ENCODE data around the gene DCAF15. TPM values are rescaled to one million over a fixed set of nuclear protein-coding genes. Genes with fewer than 3 reads are reported as not detected.

DCAF15 gene
- total and polyA plus RNA-seq, 4 donors: 8.8 to 41.4 (median 23.5) TPM

- intact Hi-C loops (cut with DNase I): no loop called here
- Histone ChIP-seq H3K36me3 (ENCODE audit: control insufficient read depth in 1 of 2, insufficient read depth in 2 of 2, low read length in 1 of 2) (no peaks in the 10 kb centered on the region), H3K9me3 (ENCODE audit: control insufficient read depth, low read length) (no peaks in the 10 kb centered on the region), H3K4me1 (ENCODE audit: control insufficient read depth in 1 of 2, insufficient read depth in 2 of 2, low read length in 2 of 2) (no peaks in the 10 kb centered on the region), H3K27ac (ENCODE audit: low read depth in 1 of 2, low read length in 2 of 2) (no peak overlapping the region), H3K27me3 (ENCODE audit: control insufficient read depth in 1 of 2, insufficient read depth in 2 of 2, low read length in 1 of 2) (no peaks in the 10 kb centered on the region), H3K4me3 (ENCODE audit: low read length in 2 of 2) (no peak overlapping the region)
- no peak for ATAC-seq (ENCODE audit: low FRiP score)
- 84 to 86% methylated on average over 22 of the region's 22 CpGs for WGBS, 2 donors
- DNase-seq: no peak
Observed at GRCh38 chr19:13935765-13936510, 16.4 kb upstream of the DCAF15 start.

- 5% methylated on average over 28 to 29 of the region's 29 CpGs for WGBS, 2 donors
- Histone ChIP-seq H3K27me3 (ENCODE audit: control insufficient read depth in 1 of 2, insufficient read depth in 2 of 2, low read length in 1 of 2) (no peaks in the 10 kb centered on the region), H3K27ac (ENCODE audit: low read depth in 1 of 2, low read length in 2 of 2) (no peak overlapping the region), H3K36me3 (ENCODE audit: control insufficient read depth in 1 of 2, insufficient read depth in 2 of 2, low read length in 1 of 2) (no peaks in the 10 kb centered on the region), H3K4me1 (ENCODE audit: control insufficient read depth in 1 of 2, insufficient read depth in 2 of 2, low read length in 2 of 2) (no peaks in the 10 kb centered on the region), H3K4me3 (ENCODE audit: low read length in 2 of 2) (peak overlapping the region in 1 of 2 donors; percentile 14), H3K9me3 (ENCODE audit: control insufficient read depth, low read length) (no peaks in the 10 kb centered on the region)
- intact Hi-C loops (cut with DNase I): no loop called here
- peak; percentile 60 for ATAC-seq (ENCODE audit: low FRiP score)
- DNase-seq: no peak
Observed at GRCh38 chr19:13937479-13938300, 14.6 kb upstream of the DCAF15 start.

- peak in 1 of 2 donors; percentile 72 for DNase-seq
- no peaks in the 10 kb centered on the region for H3K36me3 ChIP-seq (ENCODE audit: control insufficient read depth in 1 of 2, insufficient read depth in 2 of 2, low read length in 1 of 2)
- H3K4me1 ChIP-seq (ENCODE audit: control insufficient read depth in 1 of 2, insufficient read depth in 2 of 2, low read length in 2 of 2): no peaks in the 10 kb centered on the region
- intact Hi-C loops (cut with DNase I): no loop called here
- WGBS, 2 donors: 2 to 4% methylated on average over 19 to 21 of the region's 21 CpGs
- ATAC-seq (ENCODE audit: low FRiP score): peak; percentile 69
- H3K9me3 ChIP-seq (ENCODE audit: control insufficient read depth, low read length): no peaks in the 10 kb centered on the region
- H3K27me3 ChIP-seq (ENCODE audit: control insufficient read depth in 1 of 2, insufficient read depth in 2 of 2, low read length in 1 of 2): no peaks in the 10 kb centered on the region
- H3K4me3 ChIP-seq (ENCODE audit: low read length in 2 of 2): peak within 1 kb of the TSS in 1 of 2 donors; percentile 14
- no peak within 1 kb of the TSS for H3K27ac ChIP-seq (ENCODE audit: low read depth in 1 of 2, low read length in 2 of 2)
Observed at GRCh38 chr19:13938301-13939064, 13.8 kb upstream of the DCAF15 start, which contains the start of gene PODNL1. TSS of gene PODNL1 (minus strand) at chr19:13938417. CDS start at chr19:13938181, 236 bp downstream.

GRCh38 chr19:13942023-13942684, 10.2 kb upstream of the DCAF15 start:
- WGBS, 2 donors: 94 to 100% methylated on average over 1 of the region's 1 CpG
- H3K9me3 ChIP-seq (ENCODE audit: control insufficient read depth, low read length): no peaks in the 10 kb centered on the region
- no peaks in the 10 kb centered on the region for H3K36me3 ChIP-seq (ENCODE audit: control insufficient read depth in 1 of 2, insufficient read depth in 2 of 2, low read length in 1 of 2)
- no peak overlapping the region for H3K4me3 ChIP-seq (ENCODE audit: low read length in 2 of 2)
- no peaks in the 10 kb centered on the region for H3K4me1 ChIP-seq (ENCODE audit: control insufficient read depth in 1 of 2, insufficient read depth in 2 of 2, low read length in 2 of 2)
- intact Hi-C loops (cut with DNase I): no loop called here
- no peak overlapping the region for H3K27ac ChIP-seq (ENCODE audit: low read depth in 1 of 2, low read length in 2 of 2)
- no peak for ATAC-seq (ENCODE audit: low FRiP score)
- H3K27me3 ChIP-seq (ENCODE audit: control insufficient read depth in 1 of 2, insufficient read depth in 2 of 2, low read length in 1 of 2): no peaks in the 10 kb centered on the region
- no peak for DNase-seq

GRCh38 chr19:13946414-13946813, 5.9 kb upstream of the DCAF15 start:
- no peaks in the 10 kb centered on the region for H3K36me3 ChIP-seq (ENCODE audit: control insufficient read depth in 1 of 2, insufficient read depth in 2 of 2, low read length in 1 of 2)
- ATAC-seq (ENCODE audit: low FRiP score): no peak
- no peaks in the 10 kb centered on the region for H3K4me1 ChIP-seq (ENCODE audit: control insufficient read depth in 1 of 2, insufficient read depth in 2 of 2, low read length in 2 of 2)
- no peak overlapping the region for H3K4me3 ChIP-seq (ENCODE audit: low read length in 2 of 2)
- intact Hi-C loops (cut with DNase I): no loop called here
- 94% methylated on average over 4 of the region's 4 CpGs for WGBS, 2 donors
- H3K27me3 ChIP-seq (ENCODE audit: control insufficient read depth in 1 of 2, insufficient read depth in 2 of 2, low read length in 1 of 2): no peaks in the 10 kb centered on the region
- H3K27ac ChIP-seq (ENCODE audit: low read depth in 1 of 2, low read length in 2 of 2): no peak overlapping the region
- DNase-seq: no peak
- no peaks in the 10 kb centered on the region for H3K9me3 ChIP-seq (ENCODE audit: control insufficient read depth, low read length)

- Histone ChIP-seq H3K4me1 (ENCODE audit: control insufficient read depth in 1 of 2, insufficient read depth in 2 of 2, low read length in 2 of 2) (no peaks in the 10 kb centered on the region), H3K9me3 (ENCODE audit: control insufficient read depth, low read length) (no peaks in the 10 kb centered on the region), H3K4me3 (ENCODE audit: low read length in 2 of 2) (no peak overlapping the region), H3K27me3 (ENCODE audit: control insufficient read depth in 1 of 2, insufficient read depth in 2 of 2, low read length in 1 of 2) (no peaks in the 10 kb centered on the region), H3K36me3 (ENCODE audit: control insufficient read depth in 1 of 2, insufficient read depth in 2 of 2, low read length in 1 of 2) (no peaks in the 10 kb centered on the region), H3K27ac (ENCODE audit: low read depth in 1 of 2, low read length in 2 of 2) (no peak overlapping the region)
- intact Hi-C loops (cut with DNase I): loop anchor here (1.0 to 10.0 kb wide), 3 partner anchors 51 to 71 kb away; partner anchors contain the start of gene RFX1 (in 1 of the 2)
- ATAC-seq (ENCODE audit: low FRiP score) (no peak), DNase-seq (no peak)
- WGBS, 2 donors: 86 to 98% methylated on average over 2 of the region's 2 CpGs
Observed at GRCh38 chr19:13951043-13951442, 1.3 kb upstream of the DCAF15 start.

- WGBS, 2 donors: 10% methylated on average over 20 of the region's 20 CpGs
- no peaks in the 10 kb centered on the region for H3K9me3 ChIP-seq (ENCODE audit: control insufficient read depth, low read length)
- DNase-seq (no peak), ATAC-seq (ENCODE audit: low FRiP score) (no peak)
- H3K27me3 ChIP-seq (ENCODE audit: control insufficient read depth in 1 of 2, insufficient read depth in 2 of 2, low read length in 1 of 2): no peaks in the 10 kb centered on the region
- H3K4me3 ChIP-seq (ENCODE audit: low read length in 2 of 2): peak overlapping the region in 1 of 2 donors; percentile 23
- H3K4me1 ChIP-seq (ENCODE audit: control insufficient read depth in 1 of 2, insufficient read depth in 2 of 2, low read length in 2 of 2): no peaks in the 10 kb centered on the region
- H3K27ac ChIP-seq (ENCODE audit: low read depth in 1 of 2, low read length in 2 of 2): no peak overlapping the region
- H3K36me3 ChIP-seq (ENCODE audit: control insufficient read depth in 1 of 2, insufficient read depth in 2 of 2, low read length in 1 of 2): peaks cover 0 to 3% of the 10 kb centered on the region in 2 donors
- intact Hi-C loops (cut with DNase I): loop anchor here (1.0 to 10.0 kb wide), 4 partner anchors 25 to 71 kb away; partner anchors contain the start of gene RFX1 (in 1 of the 2)
Observed at GRCh38 chr19:13951799-13952153, 533 bp upstream of the DCAF15 start.

Measured in aorta (tissue), 5 donors.